ENCODE data around the gene LIMCH1. TPM values are rescaled to one million over a fixed set of nuclear protein-coding genes. Genes with fewer than 3 reads are reported as not detected.

Gene LIMCH1
- total RNA-seq, 1 donor: 9.0 TPM

DNA sequence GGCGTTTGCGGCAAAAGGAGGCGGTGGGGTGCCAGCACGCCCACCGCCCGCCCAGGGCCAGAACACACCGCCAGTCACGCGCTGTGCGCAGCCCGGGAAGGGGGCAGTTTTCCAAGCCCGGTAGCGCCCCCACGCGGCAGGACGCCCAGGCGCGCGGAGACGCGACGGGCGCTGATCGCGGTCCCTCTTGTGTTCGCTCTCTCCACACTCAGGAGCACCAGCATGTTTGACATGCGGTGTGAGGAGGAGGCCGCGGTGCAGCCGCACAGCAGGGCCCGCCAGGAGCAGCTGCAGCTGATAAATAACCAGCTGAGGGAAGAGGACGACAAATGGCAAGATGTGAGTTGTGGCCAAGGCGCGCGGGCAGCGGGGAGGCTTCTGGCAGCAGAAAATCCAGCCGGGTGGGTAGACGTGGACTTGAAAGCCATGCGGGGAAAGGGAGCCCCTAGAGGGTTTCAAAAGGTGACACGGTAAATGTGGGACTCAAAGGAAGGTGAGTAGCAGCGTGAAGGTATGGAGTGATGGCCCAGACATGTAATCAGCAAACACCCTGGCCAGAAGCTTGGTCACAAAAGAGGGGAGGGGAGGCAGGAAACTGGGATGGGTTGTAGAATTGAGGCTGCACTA is 106.4 kb downstream of the LIMCH1 start:
- no peak overlapping the region for H3K4me2 ChIP-seq (ENCODE audit: insufficient read depth, low read length)
- peak; percentile 54 for DNase-seq (ENCODE audit: insufficient read length, low spot score, missing footprints)
- no peaks in the 10 kb centered on the region for H3K9me3 ChIP-seq (ENCODE audit: low read depth, low read length)
- H3K27me3 ChIP-seq (ENCODE audit: insufficient read depth, low read length): no peaks in the 10 kb centered on the region
- H3K79me2 ChIP-seq (ENCODE audit: insufficient read depth, low read length): no peaks in the 10 kb centered on the region
- H2AFZ ChIP-seq (ENCODE audit: low read length): no peak overlapping the region
- no peaks in the 10 kb centered on the region for H3K4me1 ChIP-seq (ENCODE audit: insufficient read depth, low read length)
- H4K20me1 ChIP-seq (ENCODE audit: insufficient read depth, low read length): no peaks in the 10 kb centered on the region
- TF ChIP-seq CTCF (IDR thresholded peaks at IDR 0.05; ENCODE audit: extremely low read depth, low read depth, low read length): peak; percentile 39
- no peaks in the 10 kb centered on the region for H3K36me3 ChIP-seq (ENCODE audit: insufficient read depth, low read length)
- no peak overlapping the region for H3K4me3 ChIP-seq (ENCODE audit: insufficient read depth, low read length)
- no peak overlapping the region for H3K27ac ChIP-seq (ENCODE audit: low read depth, low read length)

DNA sequence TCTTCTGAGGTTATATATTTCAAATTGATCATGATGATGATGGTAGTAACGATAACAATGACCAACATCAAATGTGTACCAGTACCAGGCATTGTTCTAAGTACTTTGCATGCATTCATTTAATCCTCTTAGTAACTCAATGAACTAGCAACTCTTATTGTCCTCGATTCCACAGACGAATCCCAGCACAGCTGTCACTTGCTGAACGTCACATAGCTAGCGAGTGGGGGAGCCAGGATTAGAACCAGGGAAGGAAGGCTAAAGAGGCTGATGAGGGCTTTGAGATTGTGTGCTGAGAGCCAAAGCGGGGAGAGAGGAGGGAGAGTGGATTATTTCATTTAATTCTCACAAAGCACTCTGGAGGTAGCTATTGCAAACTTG is 106.9 kb downstream of the LIMCH1 start:
- Histone ChIP-seq H3K4me3 (ENCODE audit: insufficient read depth, low read length) (no peak overlapping the region), H3K36me3 (ENCODE audit: insufficient read depth, low read length) (no peaks in the 10 kb centered on the region), H3K4me2 (ENCODE audit: insufficient read depth, low read length) (no peak overlapping the region), H3K27me3 (ENCODE audit: insufficient read depth, low read length) (no peaks in the 10 kb centered on the region), H3K9me3 (ENCODE audit: low read depth, low read length) (no peaks in the 10 kb centered on the region), H3K27ac (ENCODE audit: low read depth, low read length) (no peak overlapping the region), H4K20me1 (ENCODE audit: insufficient read depth, low read length) (no peaks in the 10 kb centered on the region), H3K4me1 (ENCODE audit: insufficient read depth, low read length) (no peaks in the 10 kb centered on the region), H3K79me2 (ENCODE audit: insufficient read depth, low read length) (no peaks in the 10 kb centered on the region), H2AFZ (ENCODE audit: low read length) (no peak overlapping the region)
- no peak for DNase-seq (ENCODE audit: insufficient read length, low spot score, missing footprints)
- no peak for TF ChIP-seq CTCF (IDR thresholded peaks at IDR 0.05; ENCODE audit: extremely low read depth, low read depth, low read length)

DNA sequence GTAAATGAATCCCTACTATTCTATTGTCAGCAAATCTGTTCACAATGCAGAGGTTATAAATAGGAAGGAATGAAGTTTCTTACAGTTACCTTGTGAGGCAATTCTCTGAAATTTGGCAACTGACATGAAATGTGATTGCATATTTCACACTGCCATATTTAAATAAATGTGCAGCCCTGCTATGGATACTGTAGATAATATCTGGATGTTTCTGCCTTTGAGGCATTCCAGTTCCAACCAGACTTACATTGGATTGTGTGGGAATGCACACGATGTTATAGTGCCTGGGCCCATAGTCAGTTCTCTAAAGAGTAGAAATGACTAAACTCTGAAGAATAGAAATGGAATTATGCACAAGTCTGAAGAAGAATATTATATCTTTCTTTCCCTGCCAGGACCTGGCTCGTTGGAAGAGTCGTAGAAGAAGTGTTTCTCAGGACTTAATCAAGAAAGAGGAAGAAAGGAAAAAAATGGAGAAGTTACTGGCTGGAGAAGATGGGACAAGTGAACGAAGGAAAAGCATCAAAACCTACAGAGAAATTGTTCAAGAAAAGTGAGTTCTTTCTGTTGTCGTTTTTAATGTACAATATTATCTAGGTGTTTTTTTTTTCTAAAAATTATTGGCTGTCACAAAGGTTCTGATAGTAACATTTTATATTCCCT is 107.9 kb downstream of the LIMCH1 start:
- Histone ChIP-seq H3K4me3 (ENCODE audit: insufficient read depth, low read length) (no peak overlapping the region), H3K79me2 (ENCODE audit: insufficient read depth, low read length) (no peaks in the 10 kb centered on the region), H3K27ac (ENCODE audit: low read depth, low read length) (no peak overlapping the region), H3K4me2 (ENCODE audit: insufficient read depth, low read length) (no peak overlapping the region), H3K9me3 (ENCODE audit: low read depth, low read length) (no peaks in the 10 kb centered on the region), H2AFZ (ENCODE audit: low read length) (no peak overlapping the region), H3K36me3 (ENCODE audit: insufficient read depth, low read length) (no peaks in the 10 kb centered on the region), H3K27me3 (ENCODE audit: insufficient read depth, low read length) (no peaks in the 10 kb centered on the region), H4K20me1 (ENCODE audit: insufficient read depth, low read length) (no peaks in the 10 kb centered on the region), H3K4me1 (ENCODE audit: insufficient read depth, low read length) (no peaks in the 10 kb centered on the region)
- no peak for DNase-seq (ENCODE audit: insufficient read length, low spot score, missing footprints)
- no peak for TF ChIP-seq CTCF (IDR thresholded peaks at IDR 0.05; ENCODE audit: extremely low read depth, low read depth, low read length)

- Histone ChIP-seq H3K9me3 (ENCODE audit: low read depth, low read length) (no peaks in the 10 kb centered on the region), H2AFZ (ENCODE audit: low read length) (no peak overlapping the region)
Observed at GRCh38 chr4:41646862-41647261, 108.9 kb downstream of the LIMCH1 start.

More at GRCh38 chr4:41646862-41647261, 108.9 kb downstream of the LIMCH1 start:
- H4K20me1 ChIP-seq (ENCODE audit: insufficient read depth, low read length): no peaks in the 10 kb centered on the region
- H3K79me2 ChIP-seq (ENCODE audit: insufficient read depth, low read length): no peaks in the 10 kb centered on the region
- H3K4me2 ChIP-seq (ENCODE audit: insufficient read depth, low read length): no peak overlapping the region
- DNase-seq (ENCODE audit: insufficient read length, low spot score, missing footprints): no peak
- no peaks in the 10 kb centered on the region for H3K4me1 ChIP-seq (ENCODE audit: insufficient read depth, low read length)
- H3K27me3 ChIP-seq (ENCODE audit: insufficient read depth, low read length): no peaks in the 10 kb centered on the region
- H3K27ac ChIP-seq (ENCODE audit: low read depth, low read length): no peak overlapping the region
- no peak overlapping the region for H3K4me3 ChIP-seq (ENCODE audit: insufficient read depth, low read length)
- no peak for TF ChIP-seq CTCF (IDR thresholded peaks at IDR 0.05; ENCODE audit: extremely low read depth, low read depth, low read length)
- H3K36me3 ChIP-seq (ENCODE audit: insufficient read depth, low read length): no peaks in the 10 kb centered on the region

Measured in osteoblast (primary cell).